Measurements from ENCODE around the gene GLE1.

- TF ChIP-seq CTCF (conservative IDR thresholded peaks at IDR 0.05; ENCODE audit: low read depth, low read length), result no peak
- no peak for TF ChIP-seq EZH2 (IDR thresholded peaks at IDR 0.05; ENCODE audit: borderline replicate concordance, low read depth, low read length, poor library complexity, severe bottlenecking)
Observed at GRCh38 chr9:128521956-128522355, 17.4 kb downstream of the GLE1 start.
